ENCODE results near the gene KCNK6. TPM values are rescaled to one million over a fixed set of nuclear protein-coding genes. Genes with fewer than 3 reads are reported as not detected.

The KCNK6 gene
- total and polyA plus RNA-seq, 2 of the 8 experiments (the other 6 are each of a cell fraction or from before 2014, with no cell fraction given), result 10.6 to 13.3 TPM

- no peak for TF ChIP-seq CHD7 (IDR thresholded peaks at IDR 0.05; ENCODE audit: insufficient replicate concordance, low read length)
Observed at GRCh38 chr19:38331728-38332127, 12.1 kb downstream of the KCNK6 start (continued).

Data from H1 (cell line).